Head of caudate nucleus (tissue), 42 donors: ENCODE data around the gene FOXC2.

Source experiments
- DNase-seq, 42 donors: peaks; one replicate each; pipeline versions ENCODE4 v3.0.0 to v3.0.0-alpha.2; 2020 to 2021; ENCODE audit warnings: mixed read lengths in 7 of 42
- intact Hi-C: fragments of 100-400 bp; cut with DNase I; formaldehyde crosslinking; loops from one replicate; pipeline ENCODE4 v1.15.0; 2022

The FOXC2 gene

GRCh38 chr16:86566601-86566965, at the start of gene FOXC2:
TSS of gene FOXC2 (plus strand) at chr16:86566829. CDS start at chr16:86567336, 507 bp downstream.
- peak in 23 of 42 donors; percentile 14 to 62 (median 32) for DNase-seq
- intact Hi-C loops, result no loop called here

GRCh38 chr16:86517033-86517432, 49.6 kb upstream of the FOXC2 start:
- no peak for DNase-seq
- intact Hi-C loops, result loop anchor here (5.0 kb wide), 1 partner anchor 445 kb away; no protein-coding TSS in a partner anchor

DNA sequence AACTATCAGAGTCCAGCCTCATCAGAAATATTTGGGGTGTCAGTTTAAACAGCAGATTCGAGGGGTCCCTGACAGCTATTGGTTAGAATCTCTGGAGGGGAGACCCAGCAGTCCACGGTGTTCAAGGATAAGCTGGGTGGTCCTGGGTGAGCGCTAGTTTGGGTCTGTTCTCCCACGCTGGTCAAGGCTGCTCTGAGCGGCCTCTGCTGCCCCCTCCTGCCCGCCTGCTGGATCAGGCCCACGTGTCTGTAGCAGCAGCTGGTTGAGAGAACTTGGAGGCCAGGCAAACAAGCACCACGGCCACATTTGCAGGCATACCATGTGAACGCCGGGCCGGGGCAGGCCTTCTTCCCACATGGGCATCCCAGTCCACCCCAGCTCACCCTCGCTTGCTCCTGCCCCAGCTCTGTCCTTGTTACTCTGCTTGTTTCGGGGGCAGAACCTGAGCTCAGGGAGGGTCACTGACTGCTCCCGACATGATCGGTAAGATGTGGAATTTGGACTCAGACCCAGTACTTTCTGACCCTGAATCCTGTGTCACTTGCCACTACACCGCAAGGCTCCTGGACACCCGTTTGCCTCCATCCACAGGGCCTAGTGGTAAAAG, 48.9 kb upstream of the FOXC2 start:
- intact Hi-C loops, result loop anchor here (2.0 to 5.0 kb wide), 2 partner anchors 177 to 445 kb away; no protein-coding TSS in a partner anchor

GRCh38 chr16:86519007-86519648, 47.5 kb upstream of the FOXC2 start:
- intact Hi-C loops, result loop anchor here (2.0 to 5.0 kb wide), 2 partner anchors 178 to 447 kb away; no protein-coding TSS in a partner anchor
- DNase-seq, result no peak

More for the DNA sequence above, 48.9 kb upstream of the FOXC2 start:
- DNase-seq, result peak; percentile 51 to 87 (median 75)

- DNase-seq, result peak in 40 of 42 donors; percentile 33 to 85 (median 62)
- intact Hi-C loops, result loop anchor here (2.0 to 10.0 kb wide), 3 partner anchors 179 to 705 kb away; no protein-coding TSS in a partner anchor
These were observed 46.8 kb upstream of the FOXC2 start for GRCh38 chr16:86519649-86520316.

GRCh38 chr16:86520317-86521210, 46.1 kb upstream of the FOXC2 start:
- DNase-seq, result no peak
- intact Hi-C loops, result loop anchor here (10.0 kb wide), 1 partner anchor 706 kb away; no protein-coding TSS in a partner anchor

- intact Hi-C loops, result loop anchor here (10.0 kb wide), 1 partner anchor 707 kb away; no protein-coding TSS in a partner anchor
- no peak for DNase-seq
These were observed 45.1 kb upstream of the FOXC2 start for GRCh38 chr16:86521236-86522197.

DNA sequence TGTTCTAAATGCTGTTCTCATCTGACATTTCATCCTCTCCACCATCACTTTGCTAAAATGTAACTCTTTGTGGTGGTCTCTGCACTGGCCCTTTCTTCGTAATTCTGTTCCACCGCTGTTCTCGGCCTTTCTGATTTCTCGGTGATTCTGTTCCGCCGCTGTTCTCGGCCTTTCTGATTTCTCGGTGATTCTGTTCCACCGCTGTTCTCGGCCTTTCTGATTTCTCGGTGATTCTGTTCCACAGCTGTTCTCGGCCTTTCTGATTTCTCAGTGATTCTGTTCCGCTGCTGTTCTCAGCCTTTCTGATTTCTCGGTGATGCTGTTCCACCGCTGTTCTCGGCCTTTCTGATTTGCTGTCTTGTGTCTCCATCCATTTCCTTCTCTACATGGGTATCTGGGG, 44.0 kb upstream of the FOXC2 start:
- intact Hi-C loops, result loop anchor here (10.0 kb wide), 1 partner anchor 708 kb away; no protein-coding TSS in a partner anchor
- DNase-seq, result no peak

- DNase-seq, result no peak
- intact Hi-C loops, result loop anchor here (10.0 kb wide), 1 partner anchor 708 kb away; no protein-coding TSS in a partner anchor
These were observed 43.4 kb upstream of the FOXC2 start for GRCh38 chr16:86523166-86523740.

GRCh38 chr16:86524029-86524428, 42.6 kb upstream of the FOXC2 start:
- no peak for DNase-seq
- intact Hi-C loops, result loop anchor here (10.0 kb wide), 1 partner anchor 709 kb away; no protein-coding TSS in a partner anchor

DNA sequence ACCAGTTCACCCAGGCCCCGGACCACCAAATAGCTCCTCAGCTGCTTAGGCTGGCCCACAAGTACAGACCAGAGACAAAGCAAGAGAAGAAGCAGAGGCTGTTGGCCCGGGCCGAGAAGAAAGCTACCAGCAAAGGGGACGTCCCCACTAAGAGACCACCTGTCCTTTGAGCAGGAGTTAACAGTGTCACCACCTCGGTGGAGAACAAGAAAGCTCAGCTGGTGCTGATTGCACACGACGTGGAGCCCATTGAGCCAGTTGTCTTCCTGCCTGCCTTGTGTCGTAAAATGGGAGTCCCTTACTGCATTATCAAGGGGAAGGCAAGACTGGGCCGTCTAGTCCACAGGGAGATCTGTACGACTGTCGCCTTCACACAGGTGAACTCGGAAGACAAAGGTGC, 40.9 kb upstream of the FOXC2 start:
- intact Hi-C loops, result loop anchor here (10.0 kb wide), 1 partner anchor 711 kb away; no protein-coding TSS in a partner anchor
- no peak for DNase-seq

DNA sequence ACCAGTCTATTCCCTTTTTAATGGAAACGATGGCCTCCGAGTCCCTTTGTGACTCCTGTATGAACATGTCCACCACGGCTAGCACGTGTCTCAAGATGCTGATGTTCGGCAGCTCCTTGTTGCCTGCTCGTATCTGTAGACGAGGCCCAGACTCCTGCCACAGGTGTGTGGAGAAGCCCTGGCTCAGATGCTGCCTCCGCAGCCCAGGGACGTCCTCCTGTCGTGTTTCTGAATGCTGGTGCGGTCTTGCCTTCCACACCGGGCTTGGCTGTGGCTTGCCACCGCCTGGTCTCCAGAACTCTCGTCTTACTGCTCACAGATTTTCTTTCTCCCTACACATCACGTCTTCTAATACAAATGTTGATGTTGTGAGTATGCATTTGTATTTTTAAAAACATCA, 39.3 kb upstream of the FOXC2 start:
- intact Hi-C loops, result loop anchor here (10.0 kb wide), 1 partner anchor 713 kb away; no protein-coding TSS in a partner anchor
- no peak for DNase-seq

DNA sequence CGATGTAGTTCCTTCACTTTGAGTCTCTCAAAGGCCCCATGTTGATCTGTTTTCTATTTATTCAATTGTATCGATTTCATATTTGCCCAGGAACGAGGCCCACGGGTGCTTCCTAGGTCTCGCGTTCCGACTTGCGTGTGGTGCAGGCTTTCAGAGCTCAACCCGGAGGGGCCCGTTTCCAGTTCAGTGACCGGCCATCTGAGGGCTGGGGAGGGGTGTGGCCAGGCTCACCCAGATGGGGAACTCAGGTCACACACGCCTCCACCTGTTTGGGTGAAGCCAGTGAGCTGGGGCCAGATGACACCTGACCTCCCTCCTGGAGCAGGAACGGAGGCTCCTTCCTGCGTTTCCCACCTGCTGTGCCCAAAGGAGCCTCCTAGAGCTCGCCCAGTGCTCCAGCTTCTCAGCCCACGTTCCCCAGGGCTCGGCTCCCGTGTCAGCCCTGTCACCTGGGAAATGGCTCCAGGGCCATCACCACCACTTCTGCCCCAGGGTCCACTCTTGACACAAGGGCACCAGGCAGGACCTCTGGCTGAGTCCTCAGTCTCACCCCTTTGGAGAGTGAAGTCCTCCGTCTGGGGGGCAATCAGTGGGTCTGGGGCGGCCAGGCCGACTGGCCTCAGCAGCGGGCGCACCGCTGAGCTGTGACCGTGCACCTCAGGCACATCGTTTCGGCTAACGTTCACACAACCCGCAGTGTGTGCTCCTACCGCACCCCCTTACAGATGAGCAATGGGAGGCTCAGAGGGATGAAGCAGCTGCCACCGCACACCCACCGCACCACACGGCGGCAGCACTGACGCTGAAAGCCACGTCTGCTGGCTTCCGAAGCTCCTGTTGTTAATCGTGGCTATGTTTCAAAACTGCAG, 38.3 kb upstream of the FOXC2 start:
- peak in 1 of 42 donors; percentile 16 for DNase-seq
- intact Hi-C loops, result loop anchor here (10.0 kb wide), 1 partner anchor 713 kb away; no protein-coding TSS in a partner anchor

DNA sequence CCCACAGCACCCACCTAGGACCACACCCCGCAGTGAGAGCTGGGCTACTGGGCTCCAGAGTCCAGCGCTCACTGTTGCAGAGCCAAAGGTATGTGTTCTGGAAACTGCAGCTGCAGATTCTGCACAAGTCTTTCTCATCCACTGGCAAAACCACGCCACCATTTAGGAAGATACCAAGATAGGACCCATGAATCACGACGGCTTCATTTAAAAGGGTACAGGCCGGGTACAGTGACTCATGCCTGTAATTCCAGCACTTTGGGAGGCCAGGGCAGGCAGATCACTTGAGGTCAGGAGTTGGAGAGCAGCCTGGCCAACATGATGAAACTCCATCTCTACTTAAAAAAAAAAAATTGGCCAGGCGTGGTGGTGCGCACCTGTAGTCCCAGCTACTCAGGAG, 37.5 kb upstream of the FOXC2 start:
- DNase-seq, result no peak
- intact Hi-C loops, result loop anchor here (10.0 kb wide), 1 partner anchor 714 kb away; no protein-coding TSS in a partner anchor

DNA sequence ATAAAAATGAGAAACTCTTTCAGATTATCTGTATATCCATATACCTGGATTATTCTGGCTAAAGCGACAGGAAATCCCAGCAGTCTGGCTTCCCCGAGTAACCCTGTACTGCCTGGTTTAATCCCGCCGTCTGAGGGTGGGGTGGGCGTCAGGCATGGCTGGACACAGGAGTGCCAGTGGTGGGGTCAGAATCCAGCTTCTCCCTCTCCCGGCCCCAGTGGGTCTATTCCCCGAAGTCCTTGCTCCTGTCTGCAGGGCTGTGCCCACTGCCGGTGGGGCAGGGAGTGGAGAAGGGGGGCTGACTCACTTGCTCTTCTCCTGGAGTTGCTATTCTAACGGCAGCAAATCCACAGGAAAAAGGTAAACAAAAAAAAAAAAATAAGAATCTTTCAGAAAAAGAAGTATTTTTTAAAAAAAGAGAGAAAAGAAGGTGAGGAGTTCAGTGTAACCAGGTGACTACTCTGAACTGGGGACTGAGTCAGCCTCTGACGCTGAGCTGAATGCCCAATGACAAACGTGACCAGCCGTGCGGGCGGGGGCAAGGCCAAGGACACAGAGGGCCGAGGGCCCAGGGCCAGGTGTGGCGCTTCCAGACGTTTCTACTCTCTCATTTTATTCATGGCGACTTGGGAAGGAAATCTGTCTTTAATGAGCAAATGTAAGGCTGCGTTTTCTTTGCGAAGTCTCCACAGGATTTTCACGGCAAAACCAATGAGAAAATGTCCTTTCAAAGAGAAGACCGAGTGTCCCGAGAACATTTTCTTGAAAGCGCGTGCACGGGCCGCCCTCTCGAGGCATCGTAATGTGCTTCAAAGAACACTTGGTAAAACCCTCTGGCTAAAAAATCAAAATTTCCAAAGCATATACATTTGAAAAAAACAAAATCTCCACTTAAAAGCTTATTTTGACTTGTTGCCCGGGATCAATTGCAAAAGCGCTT, 36.1 kb upstream of the FOXC2 start:
- DNase-seq, result peak in 9 of 42 donors; percentile 35 to 61 (median 47)
- intact Hi-C loops, result no loop called here
